ENCODE data around the gene ZNF837.

The ZNF837 gene

GRCh38 chr19:58353717-58354477 lies 26.9 kb downstream of the ZNF837 start:
- no peak overlapping the region for H3K4me3 ChIP-seq (ENCODE audit: low read depth, low read length)
- no peak for DNase-seq (ENCODE audit: low read depth)
- in situ Hi-C loops (cut with HindIII; ENCODE audit: low sequenced_read_pairs): no loop called here
- TF ChIP-seq, protein P1, sequence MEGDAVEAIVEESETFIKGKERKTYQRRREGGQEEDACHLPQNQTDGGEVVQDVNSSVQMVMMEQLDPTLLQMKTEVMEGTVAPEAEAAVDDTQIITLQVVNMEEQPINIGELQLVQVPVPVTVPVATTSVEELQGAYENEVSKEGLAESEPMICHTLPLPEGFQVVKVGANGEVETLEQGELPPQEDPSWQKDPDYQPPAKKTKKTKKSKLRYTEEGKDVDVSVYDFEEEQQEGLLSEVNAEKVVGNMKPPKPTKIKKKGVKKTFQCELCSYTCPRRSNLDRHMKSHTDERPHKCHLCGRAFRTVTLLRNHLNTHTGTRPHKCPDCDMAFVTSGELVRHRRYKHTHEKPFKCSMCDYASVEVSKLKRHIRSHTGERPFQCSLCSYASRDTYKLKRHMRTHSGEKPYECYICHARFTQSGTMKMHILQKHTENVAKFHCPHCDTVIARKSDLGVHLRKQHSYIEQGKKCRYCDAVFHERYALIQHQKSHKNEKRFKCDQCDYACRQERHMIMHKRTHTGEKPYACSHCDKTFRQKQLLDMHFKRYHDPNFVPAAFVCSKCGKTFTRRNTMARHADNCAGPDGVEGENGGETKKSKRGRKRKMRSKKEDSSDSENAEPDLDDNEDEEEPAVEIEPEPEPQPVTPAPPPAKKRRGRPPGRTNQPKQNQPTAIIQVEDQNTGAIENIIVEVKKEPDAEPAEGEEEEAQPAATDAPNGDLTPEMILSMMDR (IDR thresholded peaks at IDR 0.05; ENCODE audit: low read depth, low read length, missing control alignments): no peak

GRCh38 chr19:58352760-58353671 lies 27.8 kb downstream of the ZNF837 start, which contains the start of gene A1BG:
A1BG (minus strand) TSS chr19:58353492; CDS start chr19:58353437, 55 bp downstream.
- DNase-seq (ENCODE audit: low read depth): no peak
- TF ChIP-seq, protein P1 (IDR thresholded peaks at IDR 0.05; ENCODE audit: low read depth, low read length, missing control alignments): no peak
- no peak within 1 kb of the TSS for H3K4me3 ChIP-seq (ENCODE audit: low read depth, low read length)
- in situ Hi-C loops (cut with HindIII; ENCODE audit: low sequenced_read_pairs): no loop called here

DNA sequence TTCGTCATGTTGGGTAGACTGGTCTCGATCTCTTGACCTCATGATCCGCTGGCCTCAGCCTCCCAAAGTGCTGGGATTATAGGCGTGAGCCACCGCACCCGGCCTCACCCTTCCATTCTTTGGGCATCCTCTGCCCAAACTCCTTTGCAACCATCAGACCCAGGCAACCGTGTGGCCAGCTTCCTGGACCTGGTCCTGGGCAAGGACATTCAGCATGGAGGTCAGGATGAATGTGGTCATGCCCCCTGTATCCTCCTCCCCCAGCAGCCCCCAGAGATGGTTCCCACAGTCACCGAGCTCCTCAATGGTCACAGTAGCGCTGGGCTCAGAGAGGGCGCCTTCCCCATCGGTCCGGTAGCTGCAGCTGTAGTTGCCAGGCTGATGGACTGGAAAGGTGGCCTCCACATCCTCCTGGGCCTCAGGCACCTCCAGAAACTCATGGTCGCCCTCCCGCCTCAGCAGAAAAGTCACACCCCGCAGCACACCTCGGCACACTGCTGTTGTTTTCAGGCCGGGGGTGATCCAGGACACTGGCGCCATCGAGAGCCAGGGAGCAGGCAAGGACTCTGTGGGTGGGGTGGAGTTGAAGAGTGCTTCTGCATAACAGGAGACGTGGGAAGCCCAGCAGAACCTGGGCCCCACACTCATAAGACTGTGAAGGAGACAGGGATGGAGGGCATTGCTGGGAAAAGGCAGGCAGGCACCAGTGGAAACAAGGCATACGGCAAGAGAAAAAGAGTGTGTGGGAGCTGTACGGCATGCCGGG lies 28.7 kb downstream of the ZNF837 start:
- TF ChIP-seq, protein P1 (IDR thresholded peaks at IDR 0.05; ENCODE audit: low read depth, low read length, missing control alignments): no peak

DNA sequence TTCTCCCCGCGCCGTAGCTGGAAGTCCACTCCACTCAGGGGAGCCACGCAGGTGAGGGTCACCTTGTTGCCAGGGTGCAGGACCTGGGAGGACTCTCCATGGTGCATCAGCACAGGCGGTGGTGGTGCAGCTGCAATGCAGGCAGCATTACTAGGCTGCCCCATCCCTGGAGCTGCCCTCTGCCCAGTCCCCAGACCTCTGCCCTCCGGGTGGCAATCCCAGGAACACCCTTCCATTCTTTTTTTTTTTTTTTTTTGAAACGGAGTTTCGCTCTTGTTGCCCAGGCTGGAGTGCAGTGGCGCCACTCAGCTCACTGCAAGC lies 29.3 kb downstream of the ZNF837 start:
- in situ Hi-C loops (cut with HindIII; ENCODE audit: low sequenced_read_pairs): no loop called here

More for the DNA sequence above, 28.7 kb downstream of the ZNF837 start:
- in situ Hi-C loops (cut with HindIII; ENCODE audit: low sequenced_read_pairs): no loop called here
- no peak overlapping the region for H3K4me3 ChIP-seq (ENCODE audit: low read depth, low read length)
- DNase-seq (ENCODE audit: low read depth): no peak

GRCh38 chr19:58350871-58351557 lies 29.8 kb downstream of the ZNF837 start:
- TF ChIP-seq, protein P1 (IDR thresholded peaks at IDR 0.05; ENCODE audit: low read depth, low read length, missing control alignments): no peak
- in situ Hi-C loops (cut with HindIII; ENCODE audit: low sequenced_read_pairs): no loop called here
- H3K4me3 ChIP-seq (ENCODE audit: low read depth, low read length): no peak overlapping the region
- no peak for DNase-seq (ENCODE audit: low read depth)

More for the DNA sequence above, 29.3 kb downstream of the ZNF837 start:
- H3K4me3 ChIP-seq (ENCODE audit: low read depth, low read length): no peak overlapping the region
- TF ChIP-seq, protein P1 (IDR thresholded peaks at IDR 0.05; ENCODE audit: low read depth, low read length, missing control alignments): no peak
- no peak for DNase-seq (ENCODE audit: low read depth)
